HT-29 (cell line): ENCODE results near the gene DGKQ. TPM values are rescaled to one million over a fixed set of nuclear protein-coding genes. Genes with fewer than 3 reads are reported as not detected.

Source experiments
- total RNA-seq: library from RNA; depleted of rRNA; stranded (reverse); fragments of >200 nt; shearing (Covaris generic); gene quantifications from 2 replicates; pipeline ENCODE4 v1.2.3, GENCODE V29; 2014; rRNA removed

DGKQ gene
- total RNA-seq, 1 experiment from 2014 or later: 46.7 TPM

Other genes starting within 250 kb of the DGKQ start
- gene CPLX1, start 147.4 kb downstream of the DGKQ start, total RNA-seq: 0.28 and 0.73 TPM in 2 replicates
- gene GAK, start 41.3 kb downstream of the DGKQ start, total RNA-seq: 278 and 308 TPM in 2 replicates
- 13.7 and 33.0 TPM in 2 replicates for gene TMEM175, start 41.1 kb downstream of the DGKQ start, total RNA-seq
- gene IDUA, start 13.5 kb upstream of the DGKQ start, total RNA-seq: 39.7 and 53.5 TPM in 2 replicates
- 5.8 and 6.2 TPM in 2 replicates for gene SLC26A1, start 19.8 kb upstream of the DGKQ start, total RNA-seq
- 74.9 and 76.9 TPM in 2 replicates for gene FGFRL1, start 38.1 kb upstream of the DGKQ start, total RNA-seq
- gene RNF212, start 140.0 kb upstream of the DGKQ start, total RNA-seq: not detected in 2 replicates
- 1.2 and 2.9 TPM in 2 replicates for gene SPON2, start 199.0 kb upstream of the DGKQ start, total RNA-seq